K562 (cell line): ENCODE measurements around the gene PPT1. TPM values are rescaled to one million over a fixed set of nuclear protein-coding genes. Genes with fewer than 3 reads are reported as not detected.
A peak's percentile ranks its signal among the peaks of the same experiment; 100 is the strongest.

Source experiments
- AFF4 ChIP-seq: sonication (generic); formaldehyde crosslinking; IDR thresholded peaks from 2 replicates; pipeline ENCODE4 v1.8.0; 2023; ENCODE audit warnings: mild to moderate bottlenecking, missing genetic modification reagents
- ARNT ChIP-seq, 2 experiments: fragments of 450-650 bp; IDR thresholded peaks; 2 replicates each; pipeline ENCODE4 v1.6.1; 2016; ENCODE audit warnings: mild to moderate bottlenecking in 1 of 2
- BDP1 ChIP-seq: IDR thresholded peaks from 3 replicates; pipeline ENCODE4 v1.6.1; 2011; ENCODE audit not compliant: insufficient read length, insufficient read depth
- E2F4 ChIP-seq: sonication (generic); formaldehyde crosslinking; IDR thresholded peaks from 2 replicates; pipeline ENCODE4 v1.8.0; 2022; ENCODE audit warnings: mild to moderate bottlenecking, low read depth, missing genetic modification reagents
- HOMEZ ChIP-seq: fragments of 250-450 bp; sonication (Bioruptor Pico); IDR thresholded peaks from 2 replicates; pipeline ENCODE4 v1.4.0; 2020; ENCODE audit warnings: mild to moderate bottlenecking, moderate library complexity
- HSF4 ChIP-seq: fragments of 250-450 bp; sonication (Bioruptor Pico); IDR thresholded peaks from 2 replicates; pipeline ENCODE4 v2.1.2; 2022; ENCODE audit warnings: mild to moderate bottlenecking, moderate library complexity, borderline replicate concordance
- PHF8 ChIP-seq: fragments of 200-600 bp; sonication (generic); IDR thresholded peaks from 2 replicates; pipeline ENCODE4 v1.6.1; 2012; ENCODE audit warnings: mixed run types, mild to moderate bottlenecking, inconsistent platforms, low read length, moderate library complexity, borderline replicate concordance
- STAT5B ChIP-seq: fragments of 250-450 bp; sonication (Bioruptor Pico); IDR thresholded peaks from 2 replicates; pipeline ENCODE4 v1.8.0; 2021; ENCODE audit warnings: mild to moderate bottlenecking, inconsistent platforms
- ZBTB7A ChIP-seq: IDR thresholded peaks from 2 replicates; pipeline ENCODE4 v1.6.1; 2011; ENCODE audit warnings: low read depth, mild to moderate bottlenecking, low read length, moderate library complexity, borderline replicate concordance; ENCODE audit not compliant: control insufficient read depth
- ZNF431 ChIP-seq: sonication (generic); formaldehyde crosslinking; IDR thresholded peaks from 2 replicates; pipeline ENCODE4 v1.8.0; 2022; ENCODE audit warnings: mild to moderate bottlenecking, missing genetic modification reagents
- ZNF512 ChIP-seq: IDR thresholded peaks from 2 replicates; pipeline ENCODE4 v1.6.1; 2016; ENCODE audit warnings: missing genetic modification characterization, missing compliant biosample characterization
- ZNF609 ChIP-seq: sonication (generic); formaldehyde crosslinking; IDR thresholded peaks from 2 replicates; pipeline ENCODE4 v1.8.1; 2023; ENCODE audit warnings: missing genetic modification reagents, mild to moderate bottlenecking, borderline replicate concordance
- ZSCAN29 ChIP-seq: fragments of 450-650 bp; IDR thresholded peaks from 2 replicates; pipeline ENCODE4 v1.6.1; 2017
- polyA plus RNA-seq, 8 experiments: library from polyadenylated mRNA; depleted of rRNA in 4 of 8; stranded (reverse) in 5 of 8; unstranded in 3 of 8; fragments of >200 nt; fragmentation: Nextera tagmentation in 2 of 8; fragmentation: Illumina TruSeq in 1 of 8; extraction: Ambion mirVana in 2 of 8; extraction: Trizol in 1 of 8; gene quantifications; 2 replicates each; pipeline versions ENCODE4 v1.2.1 to v1.2.3, GENCODE V29; 2011 to 2014; ENCODE audit warnings: inconsistent platforms in 1 of 8, missing spikeins in 1 of 8
- total RNA-seq, 7 experiments: library from RNA; depleted of rRNA in 6 of 7; stranded (reverse); fragments of >200 nt in 6 of 7; fragmentation: Illumina TruSeq in 2 of 7; extraction: Trizol in 2 of 7; gene quantifications; 2 replicates each; pipeline versions ENCODE4 v1.2.1 to v1.2.3, GENCODE V29; 2011 to 2021; ENCODE audit warnings: low replicate concordance in 1 of 7

PPT1 gene
- total and polyA plus RNA-seq, 9 of the 15 experiments (the other 6 are each of a cell fraction or from before 2014, with no cell fraction given), result 72.2 to 285 (median 143) TPM

- TF ChIP-seq AFF4 (no peak), ZNF512 (tag) (no peak), E2F4 (CRISPR knock-in tag) (no peak), BDP1 (no peak), PHF8 (no peak), ZSCAN29 (no peak), STAT5B (CRISPR knock-in tag) (no peak), ZNF609 (CRISPR knock-in tag) (no peak), ZBTB7A (no peak), ARNT (IDR thresholded peaks at IDR 0.05) (no peak), ZNF431 (no peak), HOMEZ (CRISPR knock-in tag) (peak; percentile 83; the same call in 1 of the 2 replicates), HSF4 (CRISPR knock-in tag) (peak; percentile 94; the same call in 1 of the 2 replicates)
Observed at GRCh38 chr1:40059960-40060750, 36.9 kb downstream of the PPT1 start (continued).
